A549 (cell line): ENCODE measurements around the gene HOXC12. TPM values are rescaled to one million over a fixed set of nuclear protein-coding genes. Genes with fewer than 3 reads are reported as not detected.

ENCODE experiments used
- ATAC-seq, 2 experiments: fragments of 200-7000 bp in 1 of 2; fragments of >200 bp in 1 of 2; cut with Nextera tagmentation in 1 of 2; cut with Tn5 transposase in 1 of 2; 3 replicates each; pipeline versions ENCODE4 v1.8.0 to v1.9.1; 2018 to 2020; ENCODE audit warnings: mild to moderate bottlenecking in 1 of 2, moderate library complexity in 1 of 2
- CTCF ChIA-PET: fragments of 300-600 bp; sonication (Branson Sonifier 250); formaldehyde crosslinking; extraction: SDS; loops from one replicate; lab custom pipeline; 2021; ENCODE audit warnings: antibody characterized with exemption, inconsistent platforms; lab: Yijun Ruan, JAX
- POLR2A ChIA-PET: fragments of 350-600 bp; formaldehyde crosslinking; extraction: SDS; loops from one replicate; lab custom pipeline; 2021; ENCODE audit warnings: antibody characterized with exemption, inconsistent platforms; lab: Yijun Ruan, JAX
- DNase-seq, 2 experiments: peaks; one replicate each; pipeline versions ENCODE4 v3.0.0 to v3.0.0-alpha.2; 2011 to 2016; ENCODE audit warnings: low read depth in 1 of 2, low spot score in 1 of 2
- FAIRE-seq: peaks from 2 replicates; lab custom pipeline; 2011; peaks lifted over from hg19 to GRCh38; lab: Jason Lieb, UNC
- H3K27ac ChIP-seq, 2 experiments: fragments of >200 bp; sonication (Bioruptor Twin); formaldehyde crosslinking; 3 replicates each; pipeline ENCODE4 v1.5.1; 2016 to 2017
- H3K4me1 ChIP-seq: fragments of >200 bp; sonication (Bioruptor Twin); formaldehyde crosslinking; 3 replicates; pipeline ENCODE4 v1.6.1; 2016
- H3K4me2 ChIP-seq: fragments of >200 bp; sonication (Bioruptor Twin); formaldehyde crosslinking; 3 replicates; pipeline ENCODE4 v1.6.1; 2016
- H3K4me3 ChIP-seq: fragments of >200 bp; sonication (Bioruptor Twin); formaldehyde crosslinking; 3 replicates; pipeline ENCODE4 v1.5.1; 2016
- H3K9me3 ChIP-seq: fragments of >200 bp; sonication (Bioruptor Twin); formaldehyde crosslinking; 3 replicates; pipeline ENCODE4 v1.6.1; 2016
- ATOH8 ChIP-seq: fragments of 250-450 bp; sonication (Bioruptor Pico); IDR thresholded peaks from 2 replicates; pipeline ENCODE4 v1.5.0; 2020; ENCODE audit warnings: low read depth, mild to moderate bottlenecking, moderate library complexity
- BHLHE40 ChIP-seq: IDR thresholded peaks from 2 replicates; pipeline ENCODE4 v1.6.1; 2012; ENCODE audit warnings: low read depth, low read length, inconsistent platforms
- CBX2 ChIP-seq: fragments of 200-600 bp; sonication (generic); IDR thresholded peaks from 2 replicates; pipeline ENCODE4 v1.6.1; 2016; ENCODE audit warnings: low read depth, mild to moderate bottlenecking, borderline replicate concordance
- CEBPB ChIP-seq, 2 experiments: fragments of >200 bp in 1 of 2; sonication (Bioruptor Twin) in 1 of 2; formaldehyde crosslinking in 1 of 2; IDR thresholded peaks; 2 replicates each; pipeline ENCODE4 v1.6.1; 2012 to 2016
- EHF ChIP-seq: fragments of 250-450 bp; sonication (Bioruptor Pico); IDR thresholded peaks from 2 replicates; pipeline ENCODE4 v1.5.0; 2020; ENCODE audit warnings: mild to moderate bottlenecking
- EHMT2 ChIP-seq: fragments of 200-600 bp; sonication (generic); IDR thresholded peaks from 2 replicates; pipeline ENCODE4 v1.6.1; 2016; ENCODE audit warnings: antibody characterized with exemption, low read depth, mild to moderate bottlenecking, moderate library complexity
- FOXS1 ChIP-seq: fragments of 250-450 bp; sonication (Bioruptor Pico); IDR thresholded peaks from 2 replicates; pipeline ENCODE4 v1.5.0; 2020; ENCODE audit warnings: mild to moderate bottlenecking, moderate library complexity
- HOXA7 ChIP-seq: fragments of 250-450 bp; sonication (Bioruptor Pico); IDR thresholded peaks from 2 replicates; pipeline ENCODE4 v1.5.0; 2020; ENCODE audit warnings: mild to moderate bottlenecking, moderate library complexity
- HOXB13 ChIP-seq: fragments of 250-450 bp; sonication (Bioruptor Pico); IDR thresholded peaks from 2 replicates; pipeline ENCODE4 v1.5.0; 2020; ENCODE audit warnings: low read depth, mild to moderate bottlenecking, moderate library complexity
- JUNB ChIP-seq: fragments of >200 bp; sonication (Bioruptor Twin); formaldehyde crosslinking; IDR thresholded peaks from 2 replicates; pipeline ENCODE4 v1.6.1; 2016
- KDM1A ChIP-seq: fragments of 200-600 bp; sonication (generic); IDR thresholded peaks from 2 replicates; pipeline ENCODE4 v1.6.1; 2016; ENCODE audit warnings: low read depth, mild to moderate bottlenecking
- MAZ ChIP-seq: fragments of 150-350 bp; IDR thresholded peaks from 2 replicates; pipeline ENCODE4 v1.6.1; 2014; ENCODE audit warnings: antibody characterized with exemption, low read depth, low read length, borderline replicate concordance
- MYC ChIP-seq: IDR thresholded peaks from 2 replicates; pipeline ENCODE4 v1.6.1; 2012; ENCODE audit warnings: mild to moderate bottlenecking, inconsistent platforms, low read length, improper control_type of control experiment, borderline replicate concordance
- ZNF302 ChIP-seq: fragments of 250-450 bp; sonication (Bioruptor Pico); IDR thresholded peaks from 2 replicates; pipeline ENCODE4 v1.9.0; 2021; ENCODE audit warnings: inconsistent platforms, mild to moderate bottlenecking, moderate library complexity
- WGBS: methylation state at CpG from one replicate; pipeline ENCODE4 v1.1.6; 2017; ENCODE audit errors: missing lambda C conversion rate; 5-methylcytosine and 5-hydroxymethylcytosine counted together
- polyA plus RNA-seq, 4 experiments: library from polyadenylated mRNA; depleted of rRNA in 3 of 4; stranded (reverse); fragments of >200 nt; fragmentation: RNase III in 1 of 4; extraction: RNeasy Plus Mini Kit Qiagen cat#74134 plus additional on column Dnase treatment in 1 of 4; gene quantifications; 2 replicates in 3 of 4; 3 replicates in 1 of 4; pipeline ENCODE4 v1.2.3, GENCODE V29; 2011 to 2017
- small RNA-seq, 6 experiments: library from RNA; depleted of rRNA; stranded (forward); fragments of <200 nt; gene quantifications; one replicate each; pipeline ENCODE3, GENCODE V24; 2012

HOXC12 gene
- polyA plus RNA-seq, 2 of the 4 experiments (the other 2 are of a cell fraction): not detected

GRCh38 chr12:54007538-54008259 is 53.0 kb downstream of the HOXC12 start:
- no peak for DNase-seq
- ATAC-seq: no peak
- ChIA-PET POLR2A (interaction anchor here (1.4 to 2.3 kb wide), 2 partner anchors 10 to 194 kb away, joined by 3 to 40 read pairs; no protein-coding TSS in a partner anchor), CTCF (interaction anchor here (0.5 to 28.7 kb wide), 25 partner anchors 9 to 316 kb away, joined by 3 to 1074 read pairs (median 6); partner anchors contain the start of genes HOXC10, HOXC13, HOXC4 and HOXC5)
- Histone ChIP-seq H3K27ac (peak overlapping the region in 1 of 2 experiments; percentile 97; a peak in 1 of 6 replicates), H3K4me2 (no peak overlapping the region; the same call in 2 of the 3 replicates), H3K9me3 (no peaks in the 10 kb centered on the region), H3K4me1 (peaks cover 32% of the 10 kb centered on the region), H3K4me3 (no peak overlapping the region)
- FAIRE-seq: no peak
- 82% methylated on average over 2 of the region's 2 CpGs for WGBS
- no peak for TF ChIP-seq MAZ

GRCh38 chr12:54008260-54008552 is 53.5 kb downstream of the HOXC12 start:
- ChIA-PET POLR2A (interaction anchor here (1.0 to 2.3 kb wide), 6 partner anchors 9 to 193 kb away, joined by 3 to 40 read pairs (median 4); partner anchors contain the start of gene HOXC5), CTCF (interaction anchor here (0.5 to 28.7 kb wide), 20 partner anchors 9 to 351 kb away, joined by 3 to 1074 read pairs (median 4); partner anchors contain the start of genes HOXC10, HOXC13, HOXC4 and HOXC5)
- H3K4me2 ChIP-seq: peak overlapping the region; percentile 87
- TF ChIP-seq FOXS1 (CRISPR knock-in tag): no peak
- TF ChIP-seq MYC: no peak
- TF ChIP-seq JUNB: no peak
- no peak for TF ChIP-seq BHLHE40
- TF ChIP-seq ATOH8 (CRISPR knock-in tag): no peak
- no peak for TF ChIP-seq ZNF302 (CRISPR knock-in tag)
- TF ChIP-seq CEBPB (IDR thresholded peaks at IDR 0.05): no peak
- TF ChIP-seq HOXB13 (CRISPR knock-in tag): no peak
- no peak for TF ChIP-seq HOXA7 (CRISPR knock-in tag)
- TF ChIP-seq CBX2: no peak
- TF ChIP-seq EHF (CRISPR knock-in tag): no peak
- TF ChIP-seq EHMT2: no peak
- TF ChIP-seq KDM1A: no peak
- no peak for ATAC-seq
- DNase-seq: no peak
- no peaks in the 10 kb centered on the region for H3K9me3 ChIP-seq
- no peak for FAIRE-seq
- peaks cover 37% of the 10 kb centered on the region for H3K4me1 ChIP-seq
- H3K27ac ChIP-seq: peak overlapping the region in 1 of 2 experiments; percentile 97; a peak in 3 of 6 replicates
- H3K4me3 ChIP-seq: no peak overlapping the region; the same call in 2 of the 3 replicates
- 100% methylated on average over 2 of the region's 2 CpGs for WGBS

Small RNAs within 50 kb of the gene (small RNA-seq; reads per million reads assigned to genes)
- gene AC012531.3 (0 to 2.9 (median 0) reads per million in 6 experiments), gene AC012531.4 (0 reads per million in 6 experiments), gene MIR196A2 (0 to 12.9 (median 4.6) reads per million in 6 experiments), gene RF01905 (0 reads per million in 6 experiments), gene RF01906 (0 reads per million in 6 experiments)

Other genes with a start within 250 kb of the HOXC12 start
- gene CALCOCO1, start 227.5 kb upstream of the HOXC12 start, polyA plus RNA-seq (2011; rRNA removed): 41.5 and 54.5 TPM in 2 replicates
- 18.7 to 28.8 TPM (median 28.7 TPM) in 3 replicates for gene CALCOCO1, start 227.5 kb upstream of the HOXC12 start, polyA plus RNA-seq (2017; fragmentation: RNase III; extraction: RNeasy Plus Mini Kit Qiagen cat#74134 plus additional on column Dnase treatment)
- not detected in 2 replicates for gene CISTR, start 202.9 kb upstream of the HOXC12 start, polyA plus RNA-seq (2011; rRNA removed)
- gene CISTR, start 202.9 kb upstream of the HOXC12 start, polyA plus RNA-seq (2017; fragmentation: RNase III; extraction: RNeasy Plus Mini Kit Qiagen cat#74134 plus additional on column Dnase treatment): not detected in 3 replicates
- gene HOXC13, start 16.1 kb upstream of the HOXC12 start, polyA plus RNA-seq (2011; rRNA removed): 3.9 and 6.4 TPM in 2 replicates
- gene HOXC13, start 16.1 kb upstream of the HOXC12 start, polyA plus RNA-seq (2017; fragmentation: RNase III; extraction: RNeasy Plus Mini Kit Qiagen cat#74134 plus additional on column Dnase treatment): 6.5 to 9.3 TPM (median 7.5 TPM) in 3 replicates
- 0.58 and 0.73 TPM in 2 replicates for gene HOXC11, start 18.2 kb downstream of the HOXC12 start, polyA plus RNA-seq (2011; rRNA removed)
- 0.45 to 0.54 TPM (median 0.45 TPM) in 3 replicates for gene HOXC11, start 18.2 kb downstream of the HOXC12 start, polyA plus RNA-seq (2017; fragmentation: RNase III; extraction: RNeasy Plus Mini Kit Qiagen cat#74134 plus additional on column Dnase treatment)
- gene HOTAIR, start 20.1 kb downstream of the HOXC12 start, polyA plus RNA-seq (2011; rRNA removed): 0.34 and 0.67 TPM in 2 replicates
- gene HOTAIR, start 20.1 kb downstream of the HOXC12 start, polyA plus RNA-seq (2017; fragmentation: RNase III; extraction: RNeasy Plus Mini Kit Qiagen cat#74134 plus additional on column Dnase treatment): 0.35 to 0.71 TPM (median 0.71 TPM) in 3 replicates
- 2.5 and 2.9 TPM in 2 replicates for gene HOXC10, start 30.2 kb downstream of the HOXC12 start, polyA plus RNA-seq (2011; rRNA removed)
- 2.1 to 4.3 TPM (median 3.2 TPM) in 3 replicates for gene HOXC10, start 30.2 kb downstream of the HOXC12 start, polyA plus RNA-seq (2017; fragmentation: RNase III; extraction: RNeasy Plus Mini Kit Qiagen cat#74134 plus additional on column Dnase treatment)
- 2.3 and 5.2 TPM in 2 replicates for gene HOXC9, start 45.3 kb downstream of the HOXC12 start, polyA plus RNA-seq (2011; rRNA removed)
- gene HOXC9, start 45.3 kb downstream of the HOXC12 start, polyA plus RNA-seq (2017; fragmentation: RNase III; extraction: RNeasy Plus Mini Kit Qiagen cat#74134 plus additional on column Dnase treatment): 5.7 to 6.6 TPM (median 6.2 TPM) in 3 replicates
- gene HOXC8, start 54.1 kb downstream of the HOXC12 start, polyA plus RNA-seq (2011; rRNA removed): 4.1 and 5.4 TPM in 2 replicates
- 5.3 to 5.7 TPM (median 5.4 TPM) in 3 replicates for gene HOXC8, start 54.1 kb downstream of the HOXC12 start, polyA plus RNA-seq (2017; fragmentation: RNase III; extraction: RNeasy Plus Mini Kit Qiagen cat#74134 plus additional on column Dnase treatment)
- 3.9 and 5.2 TPM in 2 replicates for gene HOXC6, start 73.5 kb downstream of the HOXC12 start, polyA plus RNA-seq (2011; rRNA removed)
- 5.0 to 6.0 TPM (median 5.5 TPM) in 3 replicates for gene HOXC6, start 73.5 kb downstream of the HOXC12 start, polyA plus RNA-seq (2017; fragmentation: RNase III; extraction: RNeasy Plus Mini Kit Qiagen cat#74134 plus additional on column Dnase treatment)
- gene HOXC5, start 78.1 kb downstream of the HOXC12 start, polyA plus RNA-seq (2011; rRNA removed): 0.41 and 0.49 TPM in 2 replicates
- gene HOXC5, start 78.1 kb downstream of the HOXC12 start, polyA plus RNA-seq (2017; fragmentation: RNase III; extraction: RNeasy Plus Mini Kit Qiagen cat#74134 plus additional on column Dnase treatment): 0.64 to 1.1 TPM (median 0.98 TPM) in 3 replicates
- 1.3 and 1.5 TPM in 2 replicates for gene HOXC4, start 98.9 kb downstream of the HOXC12 start, polyA plus RNA-seq (2011; rRNA removed)
- 2.8 to 4.0 TPM (median 3.5 TPM) in 3 replicates for gene HOXC4, start 98.9 kb downstream of the HOXC12 start, polyA plus RNA-seq (2017; fragmentation: RNase III; extraction: RNeasy Plus Mini Kit Qiagen cat#74134 plus additional on column Dnase treatment)
- gene SMUG1, start 234.1 kb downstream of the HOXC12 start, polyA plus RNA-seq (2011; rRNA removed): 34.8 and 40.7 TPM in 2 replicates
- 27.6 to 32.5 TPM (median 30.9 TPM) in 3 replicates for gene SMUG1, start 234.1 kb downstream of the HOXC12 start, polyA plus RNA-seq (2017; fragmentation: RNase III; extraction: RNeasy Plus Mini Kit Qiagen cat#74134 plus additional on column Dnase treatment)